Activated CD8-positive, alpha-beta memory T cell treated with anti-CD3 and anti-CD28 coated beads, Interleukin-2, amount 50 U/mL, for 48 hours (primary cell): ENCODE data around the gene CDKN1A.

ENCODE experiments used
- DNase-seq: peaks from one replicate; pipeline ENCODE4 v3.0.0-alpha.2; 2020

The CDKN1A gene

DNA sequence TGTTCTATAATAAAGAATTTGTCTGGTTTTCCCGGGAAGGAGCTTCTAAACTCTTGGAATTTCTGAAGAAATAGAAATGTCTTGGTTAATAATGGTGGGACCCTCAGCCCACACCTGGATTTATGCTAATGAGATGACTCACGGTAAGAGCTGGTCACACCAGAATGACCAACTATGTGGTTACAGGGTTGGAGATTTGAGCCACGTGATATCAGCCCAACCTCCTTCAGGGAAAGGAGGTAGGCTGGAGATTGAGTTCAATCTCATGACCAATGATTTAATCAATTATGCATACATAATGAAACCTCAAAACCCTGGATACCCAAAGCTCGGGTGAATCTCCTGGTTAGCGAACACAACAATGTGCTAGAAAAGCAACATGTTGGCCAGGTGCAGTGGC is 22.1 kb upstream of the CDKN1A start:
- DNase-seq: no peak

DNA sequence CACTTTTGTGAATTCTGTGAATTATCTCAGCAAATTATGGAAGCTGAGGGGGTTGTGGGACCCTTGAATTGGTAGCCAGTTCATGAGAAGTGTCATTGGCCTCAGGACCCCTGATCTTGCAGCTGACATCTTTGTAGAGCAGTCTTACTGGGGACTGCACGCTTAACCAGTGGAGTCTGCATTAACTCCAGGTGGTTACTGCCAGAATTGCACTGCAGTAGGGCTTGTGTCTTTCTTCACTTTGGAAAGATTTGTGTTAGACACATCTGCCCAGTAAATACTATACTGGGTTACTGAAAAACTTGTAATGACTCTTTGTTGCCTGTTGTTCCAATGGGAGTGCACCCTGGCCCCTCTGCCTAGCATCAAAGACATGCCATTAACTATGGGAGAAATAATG is 21.2 kb upstream of the CDKN1A start:
- DNase-seq: no peak

DNA sequence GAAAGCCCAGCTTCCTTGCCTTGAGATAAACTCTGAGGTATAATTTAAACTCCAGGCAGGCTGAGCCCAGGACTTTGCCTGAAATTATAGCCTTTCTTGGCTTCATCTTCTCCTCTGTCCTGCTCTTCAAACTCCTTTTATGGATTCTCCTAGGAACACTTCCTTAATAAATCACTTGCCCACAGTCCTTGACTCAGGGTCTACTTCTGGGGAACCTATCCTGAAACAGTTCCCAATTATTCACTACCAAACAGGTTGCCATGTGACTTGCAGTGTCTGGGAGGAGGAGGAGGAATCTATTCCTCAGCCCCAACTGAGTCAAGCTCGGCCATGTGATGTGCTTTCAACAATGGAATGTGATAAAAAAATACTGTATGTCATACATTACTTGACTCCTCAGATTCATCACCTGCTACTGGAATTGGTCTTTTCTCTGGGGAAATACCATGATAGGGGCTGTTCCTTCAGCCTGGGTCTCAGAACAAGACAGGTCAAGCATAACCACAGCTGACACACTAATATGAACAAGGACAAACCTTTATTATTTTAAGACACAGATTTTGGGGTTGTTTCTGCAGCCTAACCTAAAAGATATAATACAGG is 20.5 kb upstream of the CDKN1A start:
- DNase-seq: no peak

DNA sequence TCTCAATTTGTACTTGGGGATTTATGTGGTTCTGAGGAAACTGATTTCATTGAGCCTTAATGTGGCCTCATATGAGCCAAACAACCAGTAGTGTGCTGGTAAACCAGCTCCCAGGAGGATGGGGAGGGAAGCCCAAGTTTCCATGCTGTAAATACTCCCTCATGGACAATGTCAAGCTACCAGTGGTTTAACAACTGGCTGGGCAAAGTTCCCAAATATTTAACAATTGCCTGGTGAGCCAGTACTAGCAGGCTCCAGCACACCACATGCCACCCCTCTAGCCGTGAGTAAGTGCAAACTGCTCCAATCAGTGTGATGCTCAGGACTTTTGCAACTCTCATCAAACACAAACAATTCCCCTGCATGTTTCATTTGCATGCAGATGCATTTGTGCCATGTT is 19.2 kb upstream of the CDKN1A start:
- DNase-seq: no peak

DNA sequence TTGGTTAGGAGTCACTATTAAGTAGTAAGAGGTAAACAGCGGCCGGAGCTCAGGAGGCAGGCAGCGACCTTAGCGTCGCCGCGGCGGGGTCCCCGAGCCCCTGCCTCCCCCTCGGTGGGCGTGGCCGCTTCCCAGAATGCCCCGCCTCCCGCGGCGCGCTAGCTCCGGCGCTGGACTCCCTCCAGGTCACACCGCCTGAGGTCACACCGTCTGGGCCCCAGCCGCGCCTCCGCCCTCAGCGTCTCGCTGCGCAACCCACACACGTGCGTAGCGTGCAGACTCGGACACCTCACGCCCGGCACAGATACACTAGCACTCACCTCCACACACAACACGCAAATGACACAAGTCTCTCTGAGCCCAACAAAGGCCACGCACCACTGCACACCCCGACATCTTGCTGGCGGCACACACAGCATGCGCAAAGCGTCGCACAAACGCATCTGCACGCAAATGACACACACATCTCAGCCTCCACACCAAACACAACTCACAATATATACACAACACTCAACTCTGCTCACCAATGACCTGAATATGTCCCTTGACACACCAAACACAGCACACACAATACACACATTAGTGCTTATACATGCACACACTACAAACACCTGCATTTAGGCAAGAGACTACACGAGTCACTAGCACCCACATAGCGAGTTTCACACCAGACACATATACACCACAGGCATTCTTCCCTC is 17.6 kb upstream of the CDKN1A start:
- no peak for DNase-seq

DNA sequence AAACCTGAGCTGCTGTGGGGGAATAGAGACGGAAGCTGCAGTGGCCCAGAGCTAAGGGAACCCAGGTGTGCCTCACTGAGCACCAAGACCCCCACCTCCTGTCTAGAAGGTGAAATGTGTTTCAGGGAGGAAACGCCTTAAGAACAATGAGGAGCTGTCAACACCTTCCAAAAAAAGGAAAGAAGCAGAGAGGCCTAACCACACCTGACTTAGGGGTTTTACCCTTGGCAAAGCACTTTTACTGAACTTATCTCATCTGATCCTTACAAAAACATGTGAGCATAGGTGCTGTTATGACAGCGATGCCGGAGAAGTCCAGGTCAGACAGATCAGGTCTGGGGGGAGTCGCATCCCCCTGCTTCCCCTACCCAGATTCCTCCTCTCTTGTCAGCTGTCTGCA is 16.1 kb upstream of the CDKN1A start:
- DNase-seq: no peak

DNA sequence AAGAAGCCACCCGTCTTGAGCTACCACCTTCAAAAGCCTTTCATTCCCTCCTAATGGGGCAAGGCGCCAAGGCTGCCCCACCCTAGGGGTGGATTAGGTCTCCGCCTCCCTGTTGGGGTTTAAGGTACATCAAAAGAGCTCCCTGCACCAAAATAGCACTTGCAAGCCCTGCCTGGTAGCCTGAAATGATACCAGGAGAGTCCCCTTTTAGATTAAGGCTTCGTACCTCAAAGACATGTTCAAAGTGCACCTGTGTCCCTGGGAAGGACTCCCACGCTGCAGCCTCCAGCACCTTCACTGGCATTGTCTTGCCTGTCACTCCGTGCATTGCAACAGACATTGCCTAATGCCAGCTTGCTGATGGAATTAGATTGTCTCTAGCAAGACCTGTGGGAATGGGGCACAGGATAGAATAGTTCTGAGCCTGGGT is 15.7 kb upstream of the CDKN1A start:
- no peak for DNase-seq

DNA sequence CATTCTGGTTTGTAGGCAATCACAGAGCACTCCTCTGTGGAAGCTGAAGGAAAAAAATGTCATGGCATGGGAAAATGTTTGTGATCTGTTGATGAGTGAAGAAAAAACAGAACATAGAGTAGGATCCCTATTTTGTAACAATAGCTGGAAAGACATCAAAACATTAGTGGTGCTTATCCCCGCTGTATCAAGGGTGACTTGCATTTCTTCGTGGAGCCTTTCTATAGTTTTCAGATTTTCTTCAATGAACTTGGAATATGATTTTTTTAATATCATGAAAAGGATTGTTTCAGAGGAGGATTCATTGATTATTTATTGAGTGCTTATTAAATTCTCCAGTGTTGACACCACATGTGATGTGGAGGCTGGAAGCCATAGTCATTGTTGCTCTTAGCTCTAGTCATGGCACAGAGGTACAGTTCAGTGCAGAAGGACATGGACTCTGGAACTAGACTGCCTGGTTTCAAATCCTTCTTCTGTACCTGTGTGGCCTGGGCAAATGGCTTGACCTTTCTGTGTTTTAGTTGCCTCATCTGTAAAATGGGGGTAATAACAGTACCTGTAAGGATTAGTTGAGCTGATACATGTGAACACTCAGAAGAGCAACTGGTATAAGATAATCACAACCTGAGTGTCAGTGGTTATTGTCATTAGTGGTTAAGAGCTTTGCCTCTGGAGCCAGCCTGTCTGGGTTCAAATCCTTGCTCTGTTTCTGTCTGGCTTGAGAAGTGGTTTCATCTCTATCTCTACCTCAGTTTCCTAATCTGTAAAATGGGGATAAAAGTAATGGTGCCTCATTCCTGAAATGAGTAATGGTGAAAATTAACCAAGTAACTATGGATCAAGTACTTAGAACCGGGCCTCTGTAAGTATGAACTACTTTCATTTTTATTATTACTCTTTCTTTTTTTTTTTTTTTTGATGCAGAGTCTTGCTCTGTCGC is 14.7 kb upstream of the CDKN1A start:
- no peak for DNase-seq

DNA sequence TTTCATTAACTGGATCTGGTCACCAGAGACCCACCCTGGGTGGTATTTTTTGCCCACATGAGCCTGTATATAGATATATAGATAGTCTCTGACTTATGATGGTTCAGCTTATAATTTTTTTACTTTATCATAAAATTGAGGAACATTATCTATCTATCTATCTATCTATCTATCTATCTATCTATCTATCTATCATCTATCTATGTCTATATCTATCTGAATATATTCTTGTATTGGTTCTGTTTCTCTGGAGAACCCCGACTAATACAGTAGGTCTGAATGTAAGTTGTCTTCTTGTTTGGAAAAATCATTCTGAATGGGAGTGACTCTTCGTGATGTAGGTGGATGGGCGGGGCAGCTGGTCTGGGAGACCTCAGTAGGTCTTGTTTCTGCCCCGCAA is 13.3 kb upstream of the CDKN1A start:
- DNase-seq: no peak

DNA sequence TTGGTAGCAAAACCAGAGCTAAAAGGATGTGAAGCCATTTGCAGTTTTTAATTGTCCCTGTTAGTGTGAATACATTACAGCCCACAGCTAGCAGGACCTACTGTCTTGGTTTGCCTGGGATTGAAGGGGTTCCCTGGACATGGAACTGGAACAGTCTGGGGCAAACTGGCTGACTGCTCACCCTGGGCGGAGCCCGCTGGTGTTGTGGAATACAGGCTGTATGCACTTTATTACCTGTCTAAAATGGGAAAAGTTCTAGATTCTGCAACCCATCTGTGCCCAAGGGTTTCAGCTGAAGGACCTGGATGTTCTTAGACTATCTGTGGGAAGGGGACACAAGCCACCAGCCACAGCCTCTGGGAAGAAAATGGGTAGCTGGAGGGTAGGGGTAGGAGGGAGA is 12.2 kb upstream of the CDKN1A start:
- no peak for DNase-seq

DNA sequence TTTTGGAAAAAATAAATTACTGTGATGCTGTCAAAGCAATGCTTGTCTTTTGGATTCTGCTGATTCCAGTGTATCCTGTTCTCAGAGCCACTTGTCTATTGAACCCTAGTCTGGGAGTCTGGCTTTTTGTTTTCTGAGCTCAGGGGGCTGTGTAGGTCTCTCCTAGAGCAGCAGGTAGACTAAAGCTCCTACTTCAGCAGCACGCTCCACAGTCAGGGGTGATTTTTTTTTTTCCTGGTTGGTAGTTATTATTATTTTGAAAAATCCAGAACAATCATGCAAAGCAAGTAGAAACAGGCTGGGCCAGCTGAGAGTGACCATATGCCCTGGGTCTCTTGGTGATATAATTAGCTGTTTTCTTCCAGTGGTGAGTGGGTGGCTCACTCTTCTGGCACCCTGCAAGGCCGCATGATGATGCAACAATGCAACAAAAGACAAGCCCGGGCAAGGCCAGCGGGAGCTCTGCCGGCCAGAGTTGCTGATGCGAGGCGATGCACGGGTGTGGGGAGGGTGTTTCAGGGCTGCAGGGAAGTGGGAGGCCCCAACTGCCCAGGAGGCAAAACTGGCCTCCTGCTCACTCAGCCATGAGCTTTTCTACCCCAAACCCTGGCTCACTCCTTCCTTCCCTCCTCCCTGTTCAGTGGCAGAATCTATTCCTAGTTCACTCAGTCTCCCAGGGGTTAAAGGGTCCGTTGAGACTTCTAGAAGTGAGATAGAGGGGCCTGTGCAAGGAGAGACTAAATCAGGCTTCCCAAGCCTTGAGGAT is 11.5 kb upstream of the CDKN1A start:
- DNase-seq: no peak

DNA sequence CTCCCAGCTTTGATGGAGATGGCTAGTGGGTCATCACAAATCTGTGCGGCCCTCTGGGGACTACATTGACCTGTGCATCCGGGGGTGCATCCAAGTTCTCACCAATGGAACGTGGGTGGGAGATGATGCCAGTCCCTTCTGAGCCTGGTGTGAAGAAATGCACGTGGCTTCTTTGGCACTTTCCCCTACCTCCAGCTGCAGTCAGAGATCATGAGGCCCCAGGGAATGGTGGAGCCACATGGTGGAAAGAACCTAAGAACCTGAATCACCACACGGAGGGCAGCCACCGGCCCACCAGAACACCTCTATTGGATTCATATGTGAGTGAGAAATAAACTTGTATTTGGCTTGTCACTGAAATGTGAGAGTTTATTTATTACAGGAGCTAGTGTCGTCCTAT is 9.9 kb upstream of the CDKN1A start:
- no peak for DNase-seq

DNA sequence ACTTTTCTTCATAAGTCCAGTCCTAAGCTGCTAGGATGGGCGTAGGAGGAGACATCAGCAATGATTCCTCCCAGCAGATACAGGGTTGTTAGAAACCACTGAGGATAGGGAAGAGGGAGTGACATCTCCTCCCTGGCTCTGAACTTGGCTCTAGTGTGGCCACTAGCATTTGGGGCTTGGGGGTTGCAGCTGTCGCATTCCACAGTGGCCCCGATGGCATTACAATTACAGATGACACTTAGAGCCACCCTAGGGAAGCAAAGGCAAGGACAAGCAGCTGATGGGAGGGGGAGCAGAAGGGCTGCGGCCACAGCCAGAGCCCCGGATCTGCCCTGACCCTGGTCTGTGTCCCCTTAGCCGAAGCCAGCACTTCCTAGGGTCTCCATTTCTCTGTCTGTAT is 9.5 kb upstream of the CDKN1A start:
- DNase-seq: no peak

DNA sequence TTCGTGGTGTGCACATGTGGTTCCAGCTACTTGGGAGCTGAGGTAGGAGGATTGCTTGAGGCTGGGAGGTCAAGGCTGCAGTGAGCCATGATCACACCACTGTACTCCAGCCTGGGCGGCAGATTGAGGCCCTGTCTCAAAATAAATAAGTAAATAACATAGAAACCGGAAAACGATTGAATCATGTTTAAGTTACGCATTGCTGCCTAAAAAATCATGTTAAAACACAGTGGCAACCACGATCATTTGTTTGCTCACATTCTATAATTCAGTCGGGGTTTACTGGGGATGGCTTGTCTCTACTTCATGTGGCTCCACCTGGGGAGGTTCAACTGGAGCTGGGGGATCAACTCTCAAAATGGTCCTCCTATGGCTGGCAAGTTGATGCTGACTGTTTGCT is 8.2 kb upstream of the CDKN1A start:
- DNase-seq: no peak

DNA sequence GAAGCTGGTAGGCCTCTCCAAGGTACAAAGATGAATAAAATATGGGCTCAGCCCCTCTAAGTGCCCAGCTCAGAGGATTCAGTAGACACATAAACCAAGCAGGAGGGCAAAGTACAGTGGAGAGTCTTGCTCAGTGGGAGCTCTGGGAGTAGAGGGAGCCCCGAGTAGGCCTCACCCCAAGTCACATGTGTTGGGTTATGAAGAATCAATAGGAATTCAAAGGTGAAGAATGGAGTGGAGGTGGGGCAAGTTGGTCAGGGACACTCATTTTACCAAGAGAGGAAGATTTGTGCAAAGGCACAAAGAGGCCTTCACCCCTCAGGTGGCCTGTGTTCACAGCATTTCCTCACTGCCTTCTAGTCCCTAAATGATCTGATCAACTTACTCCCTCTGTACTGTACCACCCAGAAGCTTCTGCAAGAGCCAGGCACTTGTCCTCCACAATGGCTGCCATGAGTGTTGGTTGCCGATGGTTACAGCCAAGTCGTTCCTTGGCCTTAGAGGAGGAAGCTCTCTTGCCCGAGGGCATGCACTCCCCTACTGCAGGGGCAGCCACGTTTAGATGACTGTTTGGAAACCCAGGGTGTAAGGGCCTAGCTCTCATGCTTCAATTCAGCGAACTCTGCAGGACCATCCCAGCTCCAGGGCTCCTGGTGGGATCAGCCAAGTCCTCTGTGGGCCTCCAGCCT is 6.7 kb upstream of the CDKN1A start:
- DNase-seq: no peak

DNA sequence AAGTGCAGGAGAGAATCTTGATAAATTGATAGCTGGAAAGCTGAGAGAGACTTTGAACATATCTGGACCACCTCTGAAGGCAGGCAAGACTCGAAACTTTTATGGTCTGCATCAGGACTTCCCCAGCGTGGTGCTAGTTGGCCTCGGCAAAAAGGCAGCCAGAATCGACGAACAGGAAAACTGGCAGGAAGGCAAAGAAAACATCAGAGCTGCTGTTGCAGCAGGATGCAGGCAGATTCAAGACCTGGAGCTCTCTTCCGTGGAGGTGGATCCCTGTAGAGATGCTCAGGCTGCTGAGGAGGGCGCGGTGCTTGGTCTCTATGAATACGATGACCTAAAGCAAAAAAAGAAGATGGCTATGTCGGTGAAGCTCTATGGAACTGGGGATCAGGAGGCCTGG is 4.6 kb upstream of the CDKN1A start:
- DNase-seq: no peak

DNA sequence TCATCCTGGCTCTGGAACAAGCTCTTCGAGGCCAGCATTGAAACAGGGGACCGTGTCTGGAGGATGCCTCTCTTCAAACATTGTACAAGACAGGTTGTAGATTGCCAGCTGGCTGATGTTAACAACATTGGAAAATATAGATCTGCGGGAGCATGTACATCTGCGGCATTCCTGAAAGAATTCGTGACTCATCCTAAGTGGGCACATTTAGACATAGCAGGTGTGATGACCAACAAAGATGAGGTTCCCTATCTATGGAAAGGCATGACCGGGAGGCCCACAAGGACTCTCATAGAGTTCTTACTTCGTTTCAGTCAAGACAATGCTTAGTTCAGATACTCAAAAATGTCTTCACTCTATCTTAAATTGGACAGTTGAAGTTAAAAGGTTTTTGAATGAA is 3.6 kb upstream of the CDKN1A start:
- DNase-seq: no peak

DNA sequence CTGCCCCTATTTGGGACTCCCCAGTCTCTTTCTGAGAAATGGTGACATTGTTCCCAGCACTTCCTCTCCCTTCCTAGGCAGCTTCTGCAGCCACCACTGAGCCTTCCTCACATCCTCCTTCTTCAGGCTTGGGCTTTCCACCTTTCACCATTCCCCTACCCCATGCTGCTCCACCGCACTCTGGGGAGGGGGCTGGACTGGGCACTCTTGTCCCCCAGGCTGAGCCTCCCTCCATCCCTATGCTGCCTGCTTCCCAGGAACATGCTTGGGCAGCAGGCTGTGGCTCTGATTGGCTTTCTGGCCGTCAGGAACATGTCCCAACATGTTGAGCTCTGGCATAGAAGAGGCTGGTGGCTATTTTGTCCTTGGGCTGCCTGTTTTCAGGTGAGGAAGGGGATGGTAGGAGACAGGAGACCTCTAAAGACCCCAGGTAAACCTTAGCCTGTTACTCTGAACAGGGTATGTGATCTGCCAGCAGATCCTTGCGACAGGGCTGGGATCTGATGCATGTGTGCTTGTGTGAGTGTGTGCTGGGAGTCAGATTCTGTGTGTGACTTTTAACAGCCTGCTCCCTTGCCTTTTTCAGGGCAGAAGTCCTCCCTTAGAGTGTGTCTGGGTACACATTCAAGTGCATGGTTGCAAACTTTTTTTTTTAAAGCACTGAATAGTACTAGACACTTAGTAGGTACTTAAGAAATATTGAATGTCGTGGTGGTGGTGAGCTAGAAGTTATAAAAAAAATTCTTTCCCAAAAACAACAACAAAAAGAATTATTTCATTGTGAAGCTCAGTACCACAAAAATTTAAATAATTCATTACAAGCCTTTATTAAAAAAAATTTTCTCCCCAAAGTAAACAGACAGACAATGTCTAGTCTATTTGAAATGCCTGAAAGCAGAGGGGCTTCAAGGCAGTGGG is 2.1 kb upstream of the CDKN1A start:
- no peak for DNase-seq

DNA sequence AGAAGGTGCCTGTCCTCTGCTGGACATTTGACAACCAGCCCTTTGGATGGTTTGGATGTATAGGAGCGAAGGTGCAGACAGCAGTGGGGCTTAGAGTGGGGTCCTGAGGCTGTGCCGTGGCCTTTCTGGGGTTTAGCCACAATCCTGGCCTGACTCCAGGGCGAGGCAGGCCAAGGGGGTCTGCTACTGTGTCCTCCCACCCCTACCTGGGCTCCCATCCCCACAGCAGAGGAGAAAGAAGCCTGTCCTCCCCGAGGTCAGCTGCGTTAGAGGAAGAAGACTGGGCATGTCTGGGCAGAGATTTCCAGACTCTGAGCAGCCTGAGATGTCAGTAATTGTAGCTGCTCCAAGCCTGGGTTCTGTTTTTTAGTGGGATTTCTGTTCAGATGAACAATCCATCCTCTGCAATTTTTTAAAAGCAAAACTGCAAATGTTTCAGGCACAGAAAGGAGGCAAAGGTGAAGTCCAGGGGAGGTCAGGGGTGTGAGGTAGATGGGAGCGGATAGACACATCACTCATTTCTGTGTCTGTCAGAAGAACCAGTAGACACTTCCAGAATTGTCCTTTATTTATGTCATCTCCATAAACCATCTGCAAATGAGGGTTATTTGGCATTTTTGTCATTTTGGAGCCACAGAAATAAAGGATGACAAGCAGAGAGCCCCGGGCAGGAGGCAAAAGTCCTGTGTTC is 1.3 kb upstream of the CDKN1A start:
- DNase-seq: no peak

DNA sequence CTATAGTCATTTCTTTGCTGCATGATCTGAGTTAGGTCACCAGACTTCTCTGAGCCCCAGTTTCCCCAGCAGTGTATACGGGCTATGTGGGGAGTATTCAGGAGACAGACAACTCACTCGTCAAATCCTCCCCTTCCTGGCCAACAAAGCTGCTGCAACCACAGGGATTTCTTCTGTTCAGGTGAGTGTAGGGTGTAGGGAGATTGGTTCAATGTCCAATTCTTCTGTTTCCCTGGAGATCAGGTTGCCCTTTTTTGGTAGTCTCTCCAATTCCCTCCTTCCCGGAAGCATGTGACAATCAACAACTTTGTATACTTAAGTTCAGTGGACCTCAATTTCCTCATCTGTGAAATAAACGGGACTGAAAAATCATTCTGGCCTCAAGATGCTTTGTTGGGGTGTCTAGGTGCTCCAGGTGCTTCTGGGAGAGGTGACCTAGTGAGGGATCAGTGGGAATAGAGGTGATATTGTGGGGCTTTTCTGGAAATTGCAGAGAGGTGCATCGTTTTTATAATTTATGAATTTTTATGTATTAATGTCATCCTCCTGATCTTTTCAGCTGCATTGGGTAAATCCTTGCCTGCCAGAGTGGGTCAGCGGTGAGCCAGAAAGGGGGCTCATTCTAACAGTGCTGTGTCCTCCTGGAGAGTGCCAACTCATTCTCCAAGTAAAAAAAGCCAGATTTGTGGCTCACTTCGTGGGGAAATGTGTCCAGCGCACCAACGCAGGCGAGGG is 594 bp upstream of the CDKN1A start:
- DNase-seq: no peak
